ENCODE measurements around the gene DNHD1.

The DNHD1 gene

DNA sequence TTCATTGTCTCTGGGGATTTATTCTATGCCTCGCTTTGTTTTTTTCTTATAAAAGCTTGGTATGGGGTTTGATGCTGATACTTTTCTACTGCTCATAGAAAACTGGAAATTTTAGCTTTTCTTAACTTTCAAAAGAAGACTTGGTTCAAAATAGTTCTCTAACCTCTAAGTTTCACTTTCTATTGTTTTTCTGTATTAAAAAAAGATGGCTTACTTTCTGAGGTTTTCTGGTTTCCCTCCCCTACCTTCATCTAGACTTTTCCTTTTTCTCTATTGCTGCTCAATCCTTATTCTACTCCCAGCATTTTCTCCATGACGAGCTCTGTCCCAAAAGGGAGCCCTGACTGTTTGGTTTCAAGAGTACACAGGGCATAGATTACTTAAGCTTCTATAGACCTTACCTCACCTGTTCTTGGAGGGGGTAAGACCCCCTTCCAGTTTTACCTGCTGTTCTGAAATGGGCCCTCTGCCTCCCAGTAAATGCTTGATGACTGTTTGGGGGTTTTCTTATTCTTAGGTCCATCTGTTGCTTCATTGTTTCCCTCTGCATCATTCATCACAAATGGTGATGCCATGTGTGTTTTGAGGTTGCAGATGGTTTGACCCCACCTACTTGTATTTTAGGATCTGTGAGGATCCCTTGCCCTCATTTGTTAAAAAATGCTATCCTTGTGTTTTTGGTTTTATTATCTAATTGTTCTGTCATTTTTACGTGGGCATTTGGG is 29.5 kb downstream of the DNHD1 start:
- no peak for DNase-seq (ENCODE audit: extremely low read depth in 1 of 2, low read depth in 1 of 2)

DNA sequence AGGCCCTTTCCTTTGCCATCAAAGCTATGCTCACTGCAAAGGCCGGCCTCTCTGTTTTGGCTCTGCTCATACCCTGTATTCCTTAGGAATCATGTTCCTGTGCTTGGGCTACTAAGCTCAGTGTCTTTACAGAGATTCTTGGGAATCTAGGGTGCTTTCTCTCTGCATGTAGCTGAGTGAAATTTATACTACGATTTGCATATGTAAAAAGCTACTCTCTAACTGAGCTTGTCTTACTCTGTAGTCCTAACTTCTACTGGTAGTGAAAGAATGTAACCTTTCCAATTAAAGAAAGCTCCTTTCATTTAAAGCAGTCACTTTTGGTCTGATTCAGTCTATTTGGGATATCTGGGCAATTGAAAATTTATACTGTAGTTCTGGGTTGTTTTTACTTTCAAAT is 32.2 kb downstream of the DNHD1 start:
- no peak for DNase-seq (ENCODE audit: extremely low read depth in 1 of 2, low read depth in 1 of 2)

DNA sequence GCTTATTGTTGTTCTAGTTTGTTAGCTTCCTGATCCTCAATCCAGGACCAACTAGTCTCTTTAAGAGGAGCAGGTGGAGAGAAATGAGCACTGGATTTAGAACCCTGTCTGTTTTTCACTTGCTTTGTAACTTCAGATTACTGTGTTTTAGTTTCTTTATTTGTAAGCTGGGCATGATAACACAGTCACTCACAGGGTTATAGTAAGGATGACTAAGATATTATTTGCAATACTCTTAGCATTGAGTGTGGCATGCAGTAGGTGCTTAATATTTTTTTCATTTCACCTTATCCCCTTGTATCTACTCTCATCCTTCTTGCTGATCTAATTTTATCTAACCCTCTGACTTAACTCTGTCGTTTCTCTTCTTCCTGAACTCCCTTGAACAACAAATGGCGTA is 33.8 kb downstream of the DNHD1 start:
- no peak for DNase-seq (ENCODE audit: extremely low read depth in 1 of 2, low read depth in 1 of 2)

DNA sequence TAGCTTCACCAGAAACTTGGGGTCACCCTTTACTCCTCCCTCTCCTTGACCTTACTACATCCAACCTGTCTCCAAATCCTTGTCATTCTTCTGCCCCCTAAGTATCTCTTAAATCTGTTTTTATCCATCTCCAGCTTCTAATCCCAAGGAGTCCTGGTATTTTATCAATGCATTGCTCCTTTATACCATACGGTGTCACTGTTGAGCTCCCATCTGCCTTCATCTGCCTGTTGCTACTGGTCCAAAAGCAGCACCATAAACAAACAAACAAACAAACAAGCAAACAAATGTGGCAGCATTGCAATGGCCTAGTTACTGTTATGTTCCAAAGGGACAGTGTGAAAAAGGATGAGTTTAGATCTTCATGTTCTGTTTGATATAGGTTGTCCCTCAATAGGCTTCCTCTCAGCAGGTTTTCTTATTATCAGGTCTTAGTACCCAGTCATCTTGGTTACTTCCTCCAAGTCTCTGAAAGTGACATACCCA is 34.2 kb downstream of the DNHD1 start:
- no peak for DNase-seq (ENCODE audit: extremely low read depth in 1 of 2, low read depth in 1 of 2)

DNA sequence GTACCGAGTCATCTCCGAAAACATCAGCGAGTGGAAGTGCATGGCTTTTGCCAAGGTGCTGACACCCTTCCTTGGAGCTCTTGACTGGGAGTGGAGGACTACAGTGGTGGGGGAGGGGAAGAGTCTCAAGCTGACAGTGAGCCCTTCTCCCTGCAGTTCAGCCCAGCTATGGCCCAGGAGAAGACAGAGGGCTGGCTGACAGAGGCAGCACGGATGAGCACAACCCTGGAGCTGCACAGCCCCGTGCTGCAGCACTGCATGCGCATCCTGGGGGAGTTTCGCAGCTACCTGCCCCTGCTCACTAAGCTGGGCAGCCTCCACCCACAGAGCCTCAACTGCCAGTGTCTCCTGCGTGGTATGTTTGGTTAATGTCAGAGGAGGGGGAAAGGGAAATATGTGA is 41.4 kb downstream of the DNHD1 start:
- DNase-seq (ENCODE audit: extremely low read depth in 1 of 2, low read depth in 1 of 2), result no peak

DNA sequence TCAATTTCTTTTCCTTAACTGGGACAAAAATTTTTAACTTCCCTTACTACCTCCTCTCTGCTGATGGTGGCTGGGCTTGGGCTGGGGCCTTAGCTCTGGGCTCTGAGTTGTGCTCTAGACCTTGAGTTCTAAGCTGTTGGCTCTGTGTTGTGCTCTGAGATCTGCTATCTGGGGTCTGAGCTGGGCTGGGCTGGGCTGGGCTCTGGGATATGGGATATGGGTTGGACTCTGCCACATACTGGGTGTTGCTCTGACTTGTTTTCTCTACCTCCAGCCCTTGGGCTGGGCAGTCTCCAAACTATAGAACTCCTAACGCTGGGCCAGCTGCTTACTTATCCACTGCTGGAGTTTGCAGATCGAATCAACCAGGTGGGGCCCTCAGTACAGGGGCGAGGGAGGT is 41.9 kb downstream of the DNHD1 start:
- no peak for DNase-seq (ENCODE audit: extremely low read depth in 1 of 2, low read depth in 1 of 2)

DNA sequence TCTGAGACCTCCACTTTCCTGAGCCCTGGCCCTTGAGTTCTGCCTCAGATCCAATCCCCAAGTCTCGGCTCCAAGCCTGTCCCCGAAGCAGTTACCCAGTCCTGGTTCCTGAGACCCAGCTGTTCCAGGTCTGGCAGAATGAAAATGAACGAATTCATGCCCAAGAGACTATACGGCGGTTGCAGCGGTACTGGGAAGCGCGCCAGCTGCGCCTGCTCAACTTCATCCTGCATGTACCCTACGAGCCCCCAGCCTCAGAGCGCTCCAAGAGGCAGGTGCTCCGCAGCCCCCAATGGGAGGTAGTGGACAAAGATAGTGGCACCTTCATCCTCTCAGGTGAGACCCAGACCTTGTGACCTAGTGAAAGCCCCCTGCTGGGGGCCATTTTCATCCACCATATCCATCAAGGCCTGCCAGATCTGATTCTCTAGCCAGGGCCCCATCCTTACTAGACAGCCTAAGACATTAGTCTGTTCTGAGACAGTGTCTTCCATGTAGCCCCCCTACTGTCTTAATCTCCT is 42.7 kb downstream of the DNHD1 start:
- no peak for DNase-seq (ENCODE audit: extremely low read depth in 1 of 2, low read depth in 1 of 2)

DNA sequence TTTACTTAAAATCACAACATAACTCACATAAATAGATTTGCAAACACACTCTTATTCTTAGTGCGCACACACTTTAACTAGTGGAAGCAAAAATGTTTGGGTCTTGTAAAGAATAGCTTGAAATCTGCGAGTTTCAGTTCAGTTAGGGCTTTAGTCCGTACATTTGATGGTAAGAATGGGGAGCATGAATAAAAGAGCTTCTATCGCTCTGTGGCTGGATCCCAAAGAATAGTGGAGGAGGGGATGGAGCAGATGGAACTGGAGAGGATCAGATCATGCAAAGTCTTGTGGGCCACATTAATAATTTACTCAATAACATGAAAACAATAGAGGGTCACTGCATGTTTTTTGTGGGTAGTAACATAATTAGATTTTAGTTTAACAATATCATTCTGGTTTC is 44.3 kb downstream of the DNHD1 start:
- DNase-seq (ENCODE audit: extremely low read depth in 1 of 2, low read depth in 1 of 2), result no peak

DNA sequence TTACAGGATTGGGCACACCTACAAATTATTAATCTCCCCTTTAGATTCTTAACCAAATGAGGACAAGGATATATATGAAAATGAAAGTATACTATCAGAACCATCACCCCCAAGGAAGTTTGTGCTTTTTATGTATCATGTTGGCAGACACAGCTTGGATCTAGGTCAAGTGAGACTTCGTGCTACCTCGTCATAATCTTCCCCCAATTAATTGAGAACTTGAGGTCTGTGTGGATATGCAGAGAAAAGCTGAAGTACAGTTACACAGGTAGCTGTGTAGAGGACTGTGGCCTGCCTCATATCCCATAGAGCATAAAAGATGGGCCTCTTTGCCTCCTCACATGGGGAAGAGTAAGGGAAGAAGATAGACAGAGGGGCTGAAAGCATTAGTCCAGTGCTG is 45.6 kb downstream of the DNHD1 start:
- no peak for DNase-seq (ENCODE audit: extremely low read depth in 1 of 2, low read depth in 1 of 2)

DNA sequence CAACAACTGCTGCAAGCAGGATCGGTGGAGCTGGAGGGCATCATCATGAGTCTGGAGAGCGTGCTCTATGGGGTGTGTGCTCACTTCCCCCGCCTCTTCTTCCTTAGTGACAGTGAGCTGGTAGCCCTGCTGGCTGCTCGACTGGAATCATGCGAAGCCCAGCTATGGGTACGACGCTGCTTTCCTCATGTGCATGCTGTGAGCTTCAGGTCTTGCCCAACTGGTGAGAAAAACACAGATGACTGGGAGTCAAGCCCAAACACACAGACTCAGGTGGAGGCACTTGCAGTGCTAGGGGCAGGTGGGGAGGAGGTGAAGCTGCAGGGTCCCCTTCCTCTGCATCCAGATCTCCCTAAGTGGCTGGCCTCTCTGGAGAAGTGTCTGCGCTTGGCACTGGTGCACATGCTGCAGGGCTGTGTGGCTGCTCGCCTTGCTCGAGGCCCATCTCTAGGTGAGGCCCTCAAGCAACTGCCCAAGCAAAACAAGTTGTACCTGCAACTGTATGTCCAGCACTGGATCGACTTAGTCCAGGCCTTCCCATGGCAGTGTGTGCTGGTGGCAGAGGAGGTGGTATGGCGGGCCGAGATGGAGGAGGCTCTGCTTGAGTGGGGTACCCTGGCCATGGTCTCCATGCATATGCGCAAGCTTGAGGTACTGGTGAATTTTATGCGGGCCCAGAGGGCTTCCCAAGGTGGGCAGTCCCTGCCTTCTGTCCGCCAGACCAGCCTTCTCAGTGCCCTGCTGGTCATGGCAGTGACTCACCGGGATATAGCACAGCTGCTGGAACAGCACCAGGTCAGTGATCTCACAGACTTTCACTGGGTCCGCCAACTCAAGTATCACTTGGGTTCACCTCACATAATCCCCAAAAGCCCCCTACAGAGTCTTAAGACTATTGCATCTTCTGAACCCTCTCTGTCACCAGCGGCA is 48.1 kb downstream of the DNHD1 start:
- no peak for DNase-seq (ENCODE audit: extremely low read depth in 1 of 2, low read depth in 1 of 2)

DNA sequence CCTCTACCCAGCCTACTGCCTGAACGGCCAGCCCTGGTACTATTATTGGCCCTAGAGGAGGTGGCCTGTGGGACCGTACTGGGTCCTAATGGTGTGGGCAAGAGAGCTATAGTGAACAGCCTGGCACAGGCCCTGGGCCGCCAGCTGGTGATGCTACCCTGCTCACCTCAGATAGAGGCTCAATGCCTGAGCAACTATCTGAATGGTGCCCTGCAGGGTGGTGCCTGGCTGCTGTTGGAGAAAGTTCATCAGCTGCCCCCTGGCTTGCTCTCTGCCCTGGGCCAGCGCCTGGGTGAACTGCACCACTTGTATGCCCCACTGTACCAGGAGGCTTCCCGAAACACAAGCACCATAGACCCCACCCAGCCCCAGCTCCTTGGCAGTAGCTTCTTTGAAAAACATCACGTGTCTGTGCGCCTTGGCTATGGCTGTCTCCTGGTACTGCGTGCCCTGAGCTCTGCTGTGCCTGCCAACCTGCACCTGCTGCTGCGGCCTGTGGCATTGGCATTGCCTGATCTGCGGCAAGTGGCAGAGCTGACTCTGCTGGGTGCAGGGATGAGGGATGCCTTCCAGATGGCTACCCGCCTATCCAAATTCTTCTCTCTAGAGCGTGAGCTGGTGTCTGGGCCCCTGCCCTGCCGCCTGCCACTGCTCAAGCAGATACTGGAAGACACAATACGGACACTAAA is 49.0 kb downstream of the DNHD1 start:
- no peak for DNase-seq (ENCODE audit: extremely low read depth in 1 of 2, low read depth in 1 of 2)

DNA sequence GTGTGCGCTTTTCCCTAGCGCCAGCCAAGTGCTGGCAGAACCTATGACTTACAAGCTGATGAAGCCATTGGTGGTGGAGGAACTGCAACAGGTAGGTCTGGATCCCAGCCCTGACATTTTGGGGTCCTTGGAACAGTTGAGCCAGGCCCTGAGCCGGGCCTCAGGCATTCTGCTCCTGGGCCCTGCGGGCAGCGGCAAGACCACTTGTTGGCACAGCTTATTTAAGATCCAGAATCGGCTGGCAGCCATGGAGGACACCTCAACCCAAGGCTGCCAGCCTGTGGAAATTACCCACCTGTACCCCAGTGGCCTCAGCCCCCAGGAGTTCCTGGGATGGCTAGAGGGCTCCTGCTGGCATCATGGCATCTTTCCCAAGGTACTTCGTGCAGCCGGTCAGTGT is 49.7 kb downstream of the DNHD1 start:
- DNase-seq (ENCODE audit: extremely low read depth in 1 of 2, low read depth in 1 of 2), result no peak

DNA sequence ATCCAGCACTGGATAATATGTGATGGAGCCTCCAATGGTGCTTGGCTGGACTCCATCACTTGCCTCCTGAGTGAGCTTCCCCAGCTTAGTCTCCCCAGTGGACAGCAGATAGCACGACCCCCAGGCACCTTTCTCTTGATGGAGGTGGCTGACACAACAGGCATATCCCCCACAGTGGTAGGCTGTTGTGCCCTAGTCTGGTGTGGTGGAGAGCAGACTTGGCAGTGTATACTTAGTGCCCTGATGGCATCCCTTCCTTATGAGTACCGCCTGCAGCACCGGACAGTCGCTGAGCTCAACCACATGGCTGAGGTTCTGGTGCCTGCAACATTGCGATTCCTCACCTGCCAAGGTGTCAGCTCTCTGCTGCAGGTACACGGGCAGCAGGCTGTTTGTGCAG is 50.1 kb downstream of the DNHD1 start:
- no peak for DNase-seq (ENCODE audit: extremely low read depth in 1 of 2, low read depth in 1 of 2)

DNA sequence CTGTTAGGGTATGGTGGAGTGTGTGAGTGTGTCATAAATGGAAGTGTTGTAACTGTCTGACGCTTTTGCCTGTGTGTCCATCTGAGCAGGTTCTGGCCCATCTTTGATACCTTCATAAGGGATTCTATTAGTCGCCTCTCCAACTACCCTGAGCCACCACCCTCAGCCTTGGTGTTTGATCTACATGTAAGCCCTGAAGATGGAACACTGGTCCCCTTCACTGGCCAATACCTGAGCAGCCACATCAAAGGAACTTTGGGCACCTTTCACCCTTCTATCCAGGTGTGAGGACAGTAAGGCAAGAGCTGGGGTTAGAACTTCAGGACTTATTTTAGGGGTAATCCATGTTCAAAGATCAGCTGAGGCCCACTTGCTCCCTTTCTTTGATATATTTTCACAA is 51.0 kb downstream of the DNHD1 start:
- DNase-seq (ENCODE audit: extremely low read depth in 1 of 2, low read depth in 1 of 2), result no peak

DNA sequence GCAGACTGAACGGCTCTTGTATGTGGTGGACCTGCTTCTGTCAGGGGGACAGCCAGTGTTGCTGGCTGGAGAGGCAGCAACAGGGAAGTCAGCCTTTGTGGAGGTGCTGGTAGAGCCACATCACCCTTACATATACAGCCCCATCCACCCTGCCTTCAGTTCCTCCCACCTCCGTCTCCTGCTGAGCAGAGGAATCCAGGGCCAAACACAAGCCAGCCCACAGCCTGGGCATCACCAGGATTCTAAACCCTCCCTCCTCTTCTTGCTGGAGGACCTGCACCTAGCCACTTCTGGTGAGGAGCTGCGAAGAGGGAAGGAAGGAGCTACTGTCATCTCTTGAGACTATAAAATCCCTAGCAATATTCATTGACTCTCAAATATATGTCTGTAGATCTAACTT is 51.6 kb downstream of the DNHD1 start:
- no peak for DNase-seq (ENCODE audit: extremely low read depth in 1 of 2, low read depth in 1 of 2)

DNA sequence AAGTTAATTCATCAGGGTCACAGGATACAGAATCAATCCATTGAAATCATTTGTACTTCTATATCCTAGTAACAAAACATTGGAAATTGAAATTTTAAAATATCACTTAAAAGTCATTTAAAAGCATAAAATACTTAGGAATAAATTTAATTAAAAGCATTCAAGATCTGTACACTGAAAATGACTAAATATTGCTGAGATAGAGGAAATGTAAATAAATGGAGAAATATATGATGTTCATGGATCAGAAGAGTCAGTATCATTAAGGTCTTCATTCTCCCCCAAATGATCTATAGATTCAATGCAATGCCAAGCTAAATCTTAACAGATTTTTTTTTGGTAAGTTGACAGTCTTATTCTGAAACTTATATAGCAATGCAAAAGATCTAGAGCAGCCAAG is 56.6 kb downstream of the DNHD1 start:
- DNase-seq (ENCODE audit: extremely low read depth in 1 of 2, low read depth in 1 of 2), result no peak

DNA sequence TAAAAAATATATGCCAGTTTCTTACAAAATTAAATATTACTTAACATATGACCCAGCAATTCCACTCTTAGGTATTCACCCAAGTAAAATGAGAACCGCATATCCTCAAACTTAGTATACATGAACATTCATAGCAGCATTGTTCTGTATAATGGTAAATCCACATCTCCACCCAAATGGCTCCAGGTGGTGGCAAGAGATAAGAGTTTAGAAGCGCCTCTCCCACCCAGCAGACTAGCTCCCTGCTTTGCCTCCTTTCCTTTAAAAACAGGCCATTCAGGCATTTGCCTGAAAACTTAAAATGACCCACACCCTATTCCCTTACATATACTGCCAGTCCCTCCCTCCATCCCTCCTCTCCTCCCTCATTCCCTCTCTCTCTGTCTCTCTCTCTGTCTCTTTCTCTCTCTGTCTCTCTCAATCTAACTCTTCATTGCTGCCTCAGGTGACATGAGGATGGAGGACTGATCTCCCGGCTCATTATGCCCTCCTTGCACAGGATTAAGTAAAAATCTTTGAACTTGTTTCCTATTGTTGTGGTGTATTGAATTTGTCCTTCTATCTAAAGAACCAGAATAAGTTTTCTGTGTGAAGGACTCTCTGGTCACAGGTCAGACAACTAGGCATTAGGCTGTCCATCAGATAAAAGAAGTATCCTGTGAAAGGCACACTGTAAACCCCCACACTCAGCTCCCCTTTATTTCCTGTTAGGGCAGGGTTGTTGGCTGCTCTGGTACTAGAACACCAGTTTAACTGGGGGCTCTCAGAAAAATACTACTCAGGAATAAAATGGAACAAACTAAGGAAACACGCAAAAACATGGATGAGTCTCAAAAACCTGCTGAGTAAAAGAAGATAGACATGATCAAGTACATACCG is 58.0 kb downstream of the DNHD1 start:
- no peak for DNase-seq (ENCODE audit: extremely low read depth in 1 of 2, low read depth in 1 of 2)

DNA sequence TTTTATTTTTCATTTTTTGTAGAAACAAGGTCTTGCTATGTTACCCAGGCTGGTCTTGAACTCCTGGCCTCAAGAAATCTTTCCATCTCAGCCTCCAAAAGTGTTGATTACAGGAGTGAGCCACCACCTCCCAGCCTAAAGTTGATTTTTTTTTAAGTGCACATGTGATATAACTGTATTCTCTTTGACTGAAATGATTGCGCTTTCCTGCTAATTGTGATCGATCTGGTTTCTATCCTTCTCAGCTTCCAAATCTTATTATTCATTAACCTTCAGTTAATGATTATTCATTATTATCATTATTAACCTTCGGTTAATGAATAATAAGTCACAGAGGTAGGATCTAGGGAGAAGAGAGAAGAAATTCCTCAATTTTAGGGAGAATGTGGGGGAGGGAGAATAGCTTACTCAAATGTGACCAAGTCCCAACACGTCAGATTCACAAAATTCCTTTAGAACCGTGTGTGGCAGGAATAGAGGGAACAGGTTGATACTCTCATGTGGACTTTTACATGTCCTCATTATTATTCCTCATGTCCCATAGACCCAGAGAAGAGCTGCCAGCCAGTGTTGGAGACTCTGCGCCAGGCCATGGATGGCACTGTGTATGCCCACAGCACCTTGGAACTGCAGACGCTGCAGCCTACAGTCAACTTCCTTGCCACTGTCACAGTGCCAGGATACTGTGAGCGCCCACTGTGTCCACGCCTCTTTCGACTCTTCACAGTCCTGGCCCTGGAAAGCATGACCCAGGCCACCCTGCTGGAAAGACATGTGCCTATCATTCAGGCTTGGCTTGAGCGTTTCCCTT is 59.3 kb downstream of the DNHD1 start:
- no peak for DNase-seq (ENCODE audit: extremely low read depth in 1 of 2, low read depth in 1 of 2)

DNA sequence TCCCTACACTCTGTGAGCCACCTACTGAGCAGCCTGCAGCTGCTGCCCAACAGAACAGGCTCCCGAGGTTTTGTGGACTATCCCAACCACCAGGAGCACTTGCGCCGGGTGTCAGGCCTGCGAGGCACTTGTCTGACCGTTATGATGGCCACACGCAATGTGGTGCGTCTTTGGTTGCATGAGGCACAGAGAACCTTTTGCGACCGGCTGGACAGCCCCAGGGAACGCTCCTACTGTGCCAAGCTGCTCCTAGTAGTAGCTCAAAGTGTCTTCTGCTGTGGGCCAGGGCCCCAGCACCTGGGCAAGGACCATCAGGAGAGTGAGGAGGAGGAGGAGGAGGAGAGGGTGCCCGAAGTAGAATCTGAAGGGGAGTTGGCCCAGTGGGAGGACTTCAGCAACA is 60.0 kb downstream of the DNHD1 start:
- no peak for DNase-seq (ENCODE audit: extremely low read depth in 1 of 2, low read depth in 1 of 2)
